K562 (cell line): ENCODE results near the gene LIFR. TPM values are rescaled to one million over a fixed set of nuclear protein-coding genes. Genes with fewer than 3 reads are reported as not detected.
"Not testable (repeated sequence)": the region's sequence is repeated elsewhere in the genome, so short reads cannot be mapped to it uniquely, and the experiment has no call there.

Experiments used
- ATAC-seq: fragments of 200-7000 bp; cut with Tn5 transposase; 3 replicates; pipeline ENCODE4 v1.9.1; 2020; ENCODE audit warnings: moderate library complexity
- BruUV-seq: library from RNA; stranded (reverse); fragments of 400-500 nt; replicated peaks from 2 replicates; lab custom pipeline; 2021; lab: Mats Ljungman, UMichigan
- CTCF ChIA-PET: fragments of 300-600 bp; formaldehyde crosslinking; extraction: SDS; loops from one replicate; lab custom pipeline; 2021; ENCODE audit warnings: low intra/inter-chr PET ratio; lab: Yijun Ruan, JAX
- POLR2A ChIA-PET: fragments of 300-600, 350-650 bp; sonication (Branson Sonifier 250); formaldehyde crosslinking; extraction: SDS; loops from one replicate; lab custom pipeline; 2021; ENCODE audit warnings: antibody characterized with exemption, inconsistent platforms; lab: Yijun Ruan, JAX
- DNase-seq, 4 experiments: peaks; one replicate each; pipeline versions ENCODE4 v3.0.0 to v3.0.0-alpha.2; 2011 to 2018; ENCODE audit warnings: low spot score in 3 of 4, mixed read lengths in 3 of 4; ENCODE audit errors: extremely low read depth in 1 of 4
- FAIRE-seq: peaks from 2 replicates; lab custom pipeline; 2011; peaks lifted over from hg19 to GRCh38; lab: Jason Lieb, UNC
- H2AFZ ChIP-seq: 2 replicates; pipeline ENCODE4 v1.6.0; 2011; ENCODE audit warnings: low read depth, low read length, control low read depth, inconsistent platforms
- H3K27ac ChIP-seq: fragments of 200-600 bp; 3 replicates; pipeline ENCODE4 v1.8.0; 2011; ENCODE audit warnings: low read depth, mild to moderate bottlenecking, control low read depth, inconsistent platforms, low read length, moderate library complexity, mixed read lengths; ENCODE audit errors: extremely low read depth
- H3K27me3 ChIP-seq, 2 experiments: fragments of 300-600 bp in 1 of 2; 2 replicates in 1 of 2; 3 replicates in 1 of 2; pipeline versions ENCODE4 v1.6.0 to v1.8.0; 2011; ENCODE audit warnings: inconsistent platforms in 2 of 2, low read length in 2 of 2, mild to moderate bottlenecking in 1 of 2, mixed read lengths in 1 of 2, moderate library complexity in 1 of 2; ENCODE audit not compliant: control insufficient read depth in 2 of 2, insufficient read depth in 2 of 2
- H3K36me3 ChIP-seq: fragments of 300-600 bp; 3 replicates; pipeline ENCODE4 v1.8.0; 2011; ENCODE audit warnings: mild to moderate bottlenecking, low read length, inconsistent platforms; ENCODE audit not compliant: control insufficient read depth, insufficient read depth
- H3K4me1 ChIP-seq, 2 experiments: fragments of 200-600 bp in 1 of 2; replicated peaks in 1 of 2; 2 replicates in 1 of 2; 3 replicates in 1 of 2; pipeline versions ENCODE4 v1.5.1 to v1.8.0; 2011; ENCODE audit warnings: inconsistent platforms in 2 of 2, low read length in 2 of 2, mild to moderate bottlenecking in 1 of 2, mixed read lengths in 1 of 2, moderate library complexity in 1 of 2; ENCODE audit not compliant: control insufficient read depth in 2 of 2, insufficient read depth in 2 of 2
- H3K4me2 ChIP-seq: 2 replicates; pipeline ENCODE4 v1.6.1; 2011; ENCODE audit warnings: low read length, control low read depth, inconsistent platforms, mixed read lengths; ENCODE audit not compliant: insufficient read depth
- H3K4me3 ChIP-seq: fragments of 200-600 bp; sonication (generic), shearing (Covaris generic); 2 replicates; pipeline ENCODE4 v1.5.1; 2016; ENCODE audit warnings: control low read depth, inconsistent platforms
- H3K79me2 ChIP-seq: fragments of 200-600 bp; 3 replicates; pipeline ENCODE4 v1.8.0; 2011; ENCODE audit warnings: low read length, inconsistent platforms; ENCODE audit not compliant: control insufficient read depth, insufficient read depth
- H3K9ac ChIP-seq, 2 experiments: 2 replicates each; pipeline versions ENCODE4 v1.6.0 to v1.6.1; 2011; ENCODE audit warnings: low read depth in 2 of 2, low read length in 2 of 2, control low read depth in 1 of 2, inconsistent platforms in 1 of 2, mild to moderate bottlenecking in 1 of 2, mixed read lengths in 1 of 2; ENCODE audit not compliant: insufficient read depth in 1 of 2
- H3K9me1 ChIP-seq: one replicate; pipeline ENCODE4 v1.6.0; 2011; ENCODE audit warnings: inconsistent platforms, mild to moderate bottlenecking, low read length, moderate library complexity; ENCODE audit not compliant: control insufficient read depth, insufficient read depth
- H3K9me3 ChIP-seq: replicated peaks from 2 replicates; pipeline ENCODE4 v1.5.1; 2011; ENCODE audit warnings: low read depth, low read length, inconsistent platforms; ENCODE audit not compliant: control insufficient read depth, insufficient read depth
- H4K20me1 ChIP-seq: replicated peaks from 2 replicates; pipeline ENCODE4 v1.6.1; 2011; ENCODE audit warnings: low read length, inconsistent platforms, mixed read lengths; ENCODE audit not compliant: control insufficient read depth, insufficient read depth
- ADNP ChIP-seq: fragments of 200-800 bp; sonication (Bioruptor generic); IDR thresholded peaks from 2 replicates; pipeline ENCODE4 v1.6.1; 2016; ENCODE audit warnings: missing genetic modification characterization, missing compliant biosample characterization
- KLF6 ChIP-seq: fragments of 250-450 bp; sonication (Bioruptor Pico); IDR thresholded peaks from 2 replicates; pipeline ENCODE4 v1.4.0; 2020; ENCODE audit warnings: mild to moderate bottlenecking, moderate library complexity, borderline replicate concordance
- SMARCC2 ChIP-seq: fragments of 450-650 bp; IDR thresholded peaks from 2 replicates; pipeline ENCODE4 v1.6.1; 2017; ENCODE audit warnings: antibody characterized with exemption, moderate library complexity, mild to moderate bottlenecking, low read depth
- TAF15 ChIP-seq: fragments of 200-400 bp; formaldehyde crosslinking; IDR thresholded peaks from 2 replicates; pipeline ENCODE4 v1.6.1; 2017; ENCODE audit warnings: mild to moderate bottlenecking, low read depth, low read length, moderate library complexity
- WGBS: fragments of 100-300 bp; shearing (Covaris generic); methylation state at CpG from one replicate; pipeline ENCODE4 v1.1.6; 2016; ENCODE audit warnings: low coverage, mixed read lengths; ENCODE audit not compliant: insufficient coverage; ENCODE audit errors: missing lambda C conversion rate; 5-methylcytosine and 5-hydroxymethylcytosine counted together
- in situ Hi-C: fragments of 300-500 bp; cut with MboI; formaldehyde crosslinking; loops from 4 replicates; pipeline ENCODE4 v1.15.0; 2018; ENCODE audit warnings: inconsistent platforms, mixed read lengths
- intact Hi-C: fragments of 100-400 bp; cut with micrococcal nuclease; formaldehyde crosslinking; loops from 2 replicates; pipeline ENCODE4 v1.14.2; 2022
- polyA plus RNA-seq, 8 experiments: library from polyadenylated mRNA; depleted of rRNA in 4 of 8; stranded (reverse) in 5 of 8; unstranded in 3 of 8; fragments of >200 nt; fragmentation: Nextera tagmentation in 2 of 8; fragmentation: Illumina TruSeq in 1 of 8; extraction: Ambion mirVana in 2 of 8; extraction: Trizol in 1 of 8; gene quantifications; 2 replicates each; pipeline versions ENCODE4 v1.2.1 to v1.2.3, GENCODE V29; 2011 to 2014; ENCODE audit warnings: inconsistent platforms in 1 of 8, missing spikeins in 1 of 8
- total RNA-seq, 7 experiments: library from RNA; depleted of rRNA in 6 of 7; stranded (reverse); fragments of >200 nt in 6 of 7; fragmentation: Illumina TruSeq in 2 of 7; extraction: Trizol in 2 of 7; gene quantifications; 2 replicates each; pipeline versions ENCODE4 v1.2.1 to v1.2.3, GENCODE V29; 2011 to 2021; ENCODE audit warnings: low replicate concordance in 1 of 7
- TF ChIP-seq, protein P1 (sequence below), 2 experiments: fragments of 450-650 bp in 1 of 2; sonication (generic) in 1 of 2; formaldehyde crosslinking; conservative IDR thresholded peaks; 2 replicates each; pipeline versions ENCODE4 v1.4.0 to v1.8.1; 2020 to 2022; ENCODE audit warnings: mild to moderate bottlenecking in 1 of 2, missing genetic modification reagents in 1 of 2

Gene LIFR
- total and polyA plus RNA-seq, 9 of the 15 experiments (the other 6 are each of a cell fraction or from before 2014, with no cell fraction given) = 0.43 to 5.7 (median 3.3) TPM

DNA sequence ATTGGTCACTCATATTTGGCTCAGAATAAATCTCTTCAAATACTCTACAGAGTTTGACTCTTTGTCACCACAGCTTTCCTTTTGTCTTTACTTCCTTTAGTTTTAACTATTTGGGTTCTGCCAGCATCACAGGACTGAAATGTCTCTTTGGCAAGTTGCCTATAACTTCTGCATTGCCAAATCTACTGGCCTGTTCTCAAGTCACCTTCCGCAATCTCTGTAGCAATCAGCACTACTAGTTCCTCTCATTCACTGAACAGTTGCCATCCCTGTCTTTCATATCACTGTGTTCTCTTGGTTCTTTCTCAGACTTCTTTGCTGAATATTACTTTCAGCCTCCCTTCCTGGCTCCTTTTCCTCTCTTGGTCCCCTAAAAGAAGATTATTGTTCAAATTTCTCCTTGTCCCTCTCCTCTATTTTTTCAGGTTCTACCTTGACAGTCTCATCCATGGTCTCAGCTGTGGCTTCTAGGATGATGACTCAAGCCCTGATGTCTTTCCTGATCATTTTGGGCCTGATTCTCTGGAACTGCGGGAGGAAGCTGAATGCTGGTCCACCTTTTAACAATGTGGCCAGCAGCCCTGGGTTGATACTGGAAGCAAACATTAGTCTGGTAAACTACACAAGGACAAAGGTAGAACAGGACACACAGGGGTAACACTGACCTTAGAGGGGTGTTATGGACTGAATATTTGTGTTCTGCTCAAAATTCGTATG lies 44.0 kb upstream of the LIFR start:
- no peak for DNase-seq
- no peak overlapping the region for H3K4me3 ChIP-seq
- no peaks in the 10 kb centered on the region for H3K9me3 ChIP-seq
- no peaks in the 10 kb centered on the region for H3K79me2 ChIP-seq
- POLR2A ChIA-PET = interaction anchor here (0.7 to 1.4 kb wide), 2 partner anchors 10 to 179 kb away, joined by 3 to 9 read pairs; no protein-coding TSS in a partner anchor
- no peaks in the 10 kb centered on the region; a peak in 1 of 5 replicates for H3K27me3 ChIP-seq
- TF ChIP-seq ADNP (tag) = no peak
- TF ChIP-seq TAF15 = no peak
- TF ChIP-seq KLF6 (CRISPR knock-in tag) = no peak
- no peak for TF ChIP-seq SMARCC2
- TF ChIP-seq, protein P1, sequence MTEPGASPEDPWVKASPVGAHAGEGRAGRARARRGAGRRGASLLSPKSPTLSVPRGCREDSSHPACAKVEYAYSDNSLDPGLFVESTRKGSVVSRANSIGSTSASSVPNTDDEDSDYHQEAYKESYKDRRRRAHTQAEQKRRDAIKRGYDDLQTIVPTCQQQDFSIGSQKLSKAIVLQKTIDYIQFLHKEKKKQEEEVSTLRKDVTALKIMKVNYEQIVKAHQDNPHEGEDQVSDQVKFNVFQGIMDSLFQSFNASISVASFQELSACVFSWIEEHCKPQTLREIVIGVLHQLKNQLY (CRISPR knock-in tag; conservative IDR thresholded peaks at IDR 0.05) = no peak
- TF ChIP-seq, all 486 proteins: peak for 0
- intact Hi-C loops = no loop called here
- 20% methylated on average over 3 of the region's 3 CpGs for WGBS
- H3K27ac ChIP-seq = no peak overlapping the region
- H2AFZ ChIP-seq = no peak overlapping the region; the same call in 1 of the 2 replicates
- ATAC-seq (no peak), FAIRE-seq (no peak)
- in situ Hi-C loops = no loop called here
- H4K20me1 ChIP-seq = no peaks in the 10 kb centered on the region
- H3K9ac ChIP-seq = no peak overlapping the region
- CTCF ChIA-PET = no interaction called here
- H3K4me1 ChIP-seq = peaks cover 0 to 5% of the 10 kb centered on the region in 2 experiments; a peak in 2 of 5 replicates
- no peaks in the 10 kb centered on the region for H3K36me3 ChIP-seq
- no peaks in the 10 kb centered on the region for H3K9me1 ChIP-seq
- BruUV-seq = no TSS peak
- H3K4me2 ChIP-seq = no peak overlapping the region

DNA sequence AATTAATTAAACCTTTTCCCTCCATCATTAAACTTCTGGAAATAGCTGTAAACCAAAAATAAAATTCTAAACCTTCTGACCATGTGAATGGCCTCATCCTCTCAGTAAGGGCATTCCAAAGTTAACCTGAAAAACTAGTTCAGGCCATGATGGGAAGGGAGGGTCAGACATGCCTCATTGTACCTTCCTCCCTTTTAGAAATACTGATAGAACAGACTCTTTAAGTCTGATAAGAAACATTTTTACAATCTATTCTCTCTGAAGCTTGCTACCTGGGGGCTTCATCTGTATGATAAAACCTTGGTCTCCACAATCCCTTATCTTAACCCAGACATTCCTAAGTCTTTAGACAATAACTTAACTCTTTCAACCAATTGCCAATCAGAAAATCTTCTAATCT lies 43.3 kb upstream of the LIFR start:
- POLR2A ChIA-PET, ATAC-seq, H3K27ac ChIP-seq, H3K9ac ChIP-seq, H3K4me2 ChIP-seq, H3K9me3 ChIP-seq, in situ Hi-C loops, BruUV-seq, H3K36me3 ChIP-seq, FAIRE-seq, intact Hi-C loops, H2AFZ ChIP-seq, DNase-seq, H3K4me1 ChIP-seq, CTCF ChIA-PET, H3K4me3 ChIP-seq, H3K79me2 ChIP-seq, H3K27me3 ChIP-seq, H3K9me1 ChIP-seq, H4K20me1 ChIP-seq: not testable (repeated sequence)
